ENCODE results near the gene MAP2K1. TPM values are rescaled to one million over a fixed set of nuclear protein-coding genes. Genes with fewer than 3 reads are reported as not detected.
A peak's percentile ranks its signal among the peaks of the same experiment; 100 is the strongest.
"Not testable (repeated sequence)": the region's sequence is repeated elsewhere in the genome, so short reads cannot be mapped to it uniquely, and the experiment has no call there.

MAP2K1 gene
- total RNA-seq, 1 donor from 2014 or later = 42.0 TPM

DNA sequence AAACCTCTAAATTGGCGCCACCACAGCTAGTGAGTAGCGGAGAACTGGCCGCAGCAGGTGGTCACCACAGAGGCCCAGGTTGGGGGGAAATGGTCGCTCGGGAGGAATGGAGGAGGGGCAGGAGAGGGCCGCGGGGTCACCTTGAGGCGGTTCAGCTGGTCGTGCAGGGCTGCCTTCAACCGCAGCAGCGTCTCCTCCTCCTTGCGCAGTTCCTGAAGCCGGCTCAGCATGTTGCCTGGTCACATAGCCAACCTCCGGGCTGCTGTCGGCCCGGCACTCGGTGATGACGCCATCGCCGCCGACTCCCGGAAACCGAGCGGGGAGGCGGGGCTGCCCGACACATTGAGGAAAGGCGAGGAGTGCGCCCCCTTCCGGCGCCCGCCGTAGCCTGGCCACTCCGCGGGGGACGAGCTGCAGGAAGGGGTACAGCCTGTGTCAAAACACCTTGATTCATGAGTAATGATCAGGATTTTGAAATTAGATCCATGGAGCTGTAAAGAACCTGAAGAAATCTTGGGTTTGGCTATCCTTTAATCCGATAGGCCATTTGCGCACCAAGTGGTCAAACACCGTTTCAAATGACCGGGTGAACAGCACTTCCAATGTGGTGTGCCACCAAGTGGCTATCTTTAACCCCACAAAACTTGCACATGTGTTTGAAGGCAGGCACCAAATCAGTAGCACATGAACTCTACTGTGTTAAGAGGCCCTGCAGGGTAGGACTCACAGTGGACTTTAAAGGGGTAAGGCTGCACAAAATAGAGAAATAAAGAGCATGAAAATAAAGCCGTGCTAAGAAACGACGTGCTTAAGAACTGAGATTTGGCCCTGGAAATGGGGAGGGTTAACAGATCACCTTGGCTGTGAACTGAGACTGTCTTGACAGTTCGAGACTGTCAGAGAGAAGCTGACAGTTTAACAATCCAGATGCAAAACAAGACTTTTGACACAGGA is 111.1 kb downstream of the MAP2K1 start, which contains the start of gene SNAPC5:
Gene SNAPC5 (minus strand): TSS at position 261 of the 954 bp plus-strand sequence. CDS start 31 bp downstream, at position 230.
- CTCF ChIA-PET = interaction anchor here (0.6 to 2.8 kb wide), 15 partner anchors 9 to 210 kb away, joined by 3 to 67 read pairs (median 4); partner anchors contain the start of genes DIS3L and MAP2K1
- H3K4me1 Mint-ChIP-seq = peaks cover 44% of the 10 kb centered on the region
- H3K9me3 Mint-ChIP-seq = no peaks in the 10 kb centered on the region

GRCh38 chr15:66498501-66499386 is 112.0 kb downstream of the MAP2K1 start:
- peak overlapping the region; percentile 93 for H3K27ac Mint-ChIP-seq
- ATAC-seq (ENCODE audit: low read depth) = no peak
- H3K36me3 Mint-ChIP-seq (ENCODE audit: low read depth) = peaks cover 91% of the 10 kb centered on the region
- POLR2A ChIA-PET = interaction anchor here (0.6 to 3.4 kb wide), 15 partner anchors 9 to 1474 kb away, joined by 3 to 48 read pairs (median 4); partner anchors contain the start of genes MAP2K1 and TIPIN
- no peak overlapping the region for H3K4me3 Mint-ChIP-seq
- H3K9me3 Mint-ChIP-seq = no peaks in the 10 kb centered on the region
- no peak for DNase-seq
- no peaks in the 10 kb centered on the region for H3K27me3 Mint-ChIP-seq
- peaks cover 53% of the 10 kb centered on the region for H3K4me1 Mint-ChIP-seq
- no peak for TF ChIP-seq CTCF (IDR thresholded peaks at IDR 0.05)
- CTCF ChIA-PET = interaction anchor here (0.6 to 2.8 kb wide), 15 partner anchors 9 to 267 kb away, joined by 3 to 67 read pairs (median 4); partner anchors contain the start of genes DIS3L and MAP2K1
- intact Hi-C loops (cut with micrococcal nuclease) = loop anchor here (5.0 kb wide), 2 partner anchors 166 to 886 kb away; partner anchors contain the start of gene INTS14

More for the DNA sequence above, 111.1 kb downstream of the MAP2K1 start, which contains the start of gene SNAPC5:
- peak; percentile 97 for DNase-seq
- H3K27ac Mint-ChIP-seq = peak within 1 kb of the TSS; percentile 93
- H3K4me3 Mint-ChIP-seq = peak within 1 kb of the TSS; percentile 94
- TF ChIP-seq CTCF (IDR thresholded peaks at IDR 0.05) = peak; percentile 79
- peak; percentile 94 for ATAC-seq (ENCODE audit: low read depth)
- intact Hi-C loops (cut with micrococcal nuclease) = loop anchor here (1.0 to 5.0 kb wide), 6 partner anchors 8 to 885 kb away; partner anchors contain the start of genes INTS14, MAP2K1, TIPIN and ZWILCH
- H3K27me3 Mint-ChIP-seq = no peaks in the 10 kb centered on the region
- H3K36me3 Mint-ChIP-seq (ENCODE audit: low read depth) = peaks cover 91% of the 10 kb centered on the region
- POLR2A ChIA-PET = interaction anchor here (0.5 to 3.4 kb wide), 18 partner anchors 10 to 1179 kb away, joined by 3 to 48 read pairs (median 4); partner anchors contain the start of genes INTS14, MAP2K1 and TIPIN

DNA sequence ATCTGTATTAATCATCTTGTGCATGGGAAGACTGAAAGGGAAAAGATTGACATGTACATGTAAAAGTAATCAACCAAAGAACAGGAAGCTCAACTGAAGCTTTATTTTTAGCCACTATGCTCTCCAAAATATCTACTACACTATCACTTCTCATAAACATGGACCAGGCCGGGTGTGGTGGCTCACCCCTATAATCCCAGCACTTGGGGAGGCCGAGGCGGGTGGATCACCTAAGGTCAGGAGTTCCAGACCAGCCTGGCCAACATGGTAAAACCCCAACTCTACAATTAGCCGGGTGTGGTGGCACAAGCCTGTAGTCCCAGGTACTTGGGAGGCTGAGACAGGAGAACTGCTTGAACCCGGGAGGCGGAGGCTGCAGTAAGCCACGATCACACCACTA is 113.6 kb downstream of the MAP2K1 start:
- Mint-ChIP-seq H3K4me3 (peak overlapping the region; percentile 15), H3K36me3 (ENCODE audit: low read depth) (peaks cover 91% of the 10 kb centered on the region), H3K4me1 (peaks cover 61% of the 10 kb centered on the region)
- CTCF ChIA-PET; H3K27me3 Mint-ChIP-seq; DNase-seq; ATAC-seq (ENCODE audit: low read depth); H3K27ac Mint-ChIP-seq; H3K9me3 Mint-ChIP-seq: not testable (repeated sequence)
- POLR2A ChIA-PET = interaction anchor here (1.0 kb wide), 1 partner anchor 143 kb away, joined by 4 read pairs; no protein-coding TSS in a partner anchor
- intact Hi-C loops (cut with micrococcal nuclease) = loop anchor here (5.0 to 10.0 kb wide), 4 partner anchors 754 to 1334 kb away; partner anchors contain the start of genes AAGAB, C15orf61, IQCH and RNU5B-1

DNA sequence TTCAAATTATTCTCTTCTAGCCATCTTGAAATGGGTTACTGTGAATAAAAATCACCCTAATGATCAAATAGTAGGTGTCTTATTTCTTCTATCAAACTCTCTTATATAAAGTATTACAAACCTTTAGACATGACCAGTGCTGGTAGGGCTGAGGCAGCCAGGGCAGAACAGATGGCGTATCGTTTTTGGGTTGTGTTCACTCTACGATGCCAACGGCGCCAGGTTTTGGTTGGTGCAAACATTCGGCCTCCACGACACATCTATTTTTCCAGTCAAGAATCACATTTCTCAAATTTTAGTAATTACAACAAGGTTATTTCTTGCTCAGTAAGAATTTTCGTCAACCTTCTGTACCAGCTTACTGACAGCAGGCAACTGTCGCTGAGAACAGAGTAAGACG is 115.8 kb downstream of the MAP2K1 start:
- Mint-ChIP-seq H3K36me3 (ENCODE audit: low read depth) (peaks cover 79% of the 10 kb centered on the region), H3K4me1 (peaks cover 55% of the 10 kb centered on the region), H3K4me3 (peak overlapping the region; percentile 100), H3K9me3 (no peaks in the 10 kb centered on the region), H3K27ac (peak overlapping the region; percentile 100), H3K27me3 (no peaks in the 10 kb centered on the region)
- TF ChIP-seq CTCF (IDR thresholded peaks at IDR 0.05) = no peak
- intact Hi-C loops (cut with micrococcal nuclease) = loop anchor here (5.0 to 10.0 kb wide), 4 partner anchors 752 to 1332 kb away; partner anchors contain the start of genes AAGAB, C15orf61, IQCH and RNU5B-1
- DNase-seq (no peak), ATAC-seq (ENCODE audit: low read depth) (no peak)
- ChIA-PET POLR2A (interaction anchor here (3.5 kb wide), 1 partner anchor 116 kb away, joined by 24 read pairs; the partner anchor contains the start of gene MAP2K1), CTCF (no interaction called here)

GRCh38 chr15:66503041-66503648 is 116.4 kb downstream of the MAP2K1 start:
- CTCF ChIA-PET; DNase-seq; ATAC-seq (ENCODE audit: low read depth); H3K9me3 Mint-ChIP-seq; H3K27me3 Mint-ChIP-seq: not testable (repeated sequence)
- peak overlapping the region; percentile 100 for H3K4me3 Mint-ChIP-seq
- H3K27ac Mint-ChIP-seq = peak overlapping the region; percentile 100
- peaks cover 48% of the 10 kb centered on the region for H3K4me1 Mint-ChIP-seq
- peaks cover 73% of the 10 kb centered on the region for H3K36me3 Mint-ChIP-seq (ENCODE audit: low read depth)
- POLR2A ChIA-PET = interaction anchor here (0.5 to 3.5 kb wide), 6 partner anchors 22 to 1995 kb away, joined by 3 to 24 read pairs (median 5); partner anchors contain the start of genes MAP2K1 and TIPIN
- intact Hi-C loops (cut with micrococcal nuclease) = loop anchor here (5.0 to 10.0 kb wide), 4 partner anchors 752 to 1332 kb away; partner anchors contain the start of genes AAGAB, C15orf61, IQCH and RNU5B-1

All from activated B cell treated with CpG ODN at 0.5 μM for 24 hours (primary cell).